Keratinocyte (primary cell): ENCODE data around the gene PABPN1L. TPM values are rescaled to one million over a fixed set of nuclear protein-coding genes. Genes with fewer than 3 reads are reported as not detected.

Experiments used
- DNase-seq: peaks from one replicate; pipeline ENCODE4 v3.0.0-alpha.2; 2011; ENCODE audit warnings: low read depth, missing footprints, low spot score
- FAIRE-seq: peaks from 2 replicates; lab custom pipeline; 2011; peaks lifted over from hg19 to GRCh38; lab: Jason Lieb, UNC
- H2AFZ ChIP-seq: 2 replicates; pipeline ENCODE4 v1.6.0; 2012; ENCODE audit warnings: low read length, control low read depth, inconsistent platforms; ENCODE audit not compliant: control insufficient read depth
- H3K27ac ChIP-seq: 2 replicates; pipeline ENCODE4 v1.5.1; 2011; ENCODE audit warnings: low read length; ENCODE audit not compliant: control insufficient read depth, insufficient read depth
- H3K27me3 ChIP-seq: 3 replicates; pipeline ENCODE4 v1.6.0; 2011; ENCODE audit warnings: low read length; ENCODE audit not compliant: control insufficient read depth, insufficient read depth; ENCODE audit errors: extremely low read depth
- H3K36me3 ChIP-seq, 2 experiments: 2 replicates in 1 of 2; 3 replicates in 1 of 2; pipeline ENCODE4 v1.5.1; 2011; ENCODE audit warnings: low read length in 2 of 2, mild to moderate bottlenecking in 1 of 2; ENCODE audit not compliant: control insufficient read depth in 2 of 2, insufficient read depth in 2 of 2; ENCODE audit errors: extremely low read depth in 1 of 2
- H3K4me1 ChIP-seq: 3 replicates; pipeline ENCODE4 v1.5.1; 2011; ENCODE audit warnings: low read length; ENCODE audit not compliant: control insufficient read depth, insufficient read depth; ENCODE audit errors: extremely low read depth
- H3K4me2 ChIP-seq: 3 replicates; pipeline ENCODE4 v1.6.0; 2011; ENCODE audit warnings: low read depth, low read length; ENCODE audit not compliant: control insufficient read depth, insufficient read depth; ENCODE audit errors: extremely low read depth
- H3K4me3 ChIP-seq, 3 experiments: fragments of 200-600 bp in 1 of 3; sonication (generic) in 1 of 3; 2 replicates in 2 of 3; 3 replicates in 1 of 3; pipeline ENCODE4 v1.5.1; 2011 to 2016; ENCODE audit warnings: low read length in 3 of 3, mild to moderate bottlenecking in 3 of 3, control low read depth in 2 of 3, inconsistent platforms in 1 of 3, low read depth in 1 of 3, mixed read lengths in 1 of 3, mixed run types in 1 of 3, moderate library complexity in 1 of 3; ENCODE audit not compliant: control insufficient read depth in 2 of 3, insufficient read depth in 2 of 3; ENCODE audit errors: extremely low read depth in 1 of 3
- H3K79me2 ChIP-seq: 2 replicates; pipeline ENCODE4 v1.6.0; 2012; ENCODE audit warnings: low read length; ENCODE audit not compliant: control insufficient read depth, insufficient read depth
- H3K9ac ChIP-seq: 3 replicates; pipeline ENCODE4 v1.6.0; 2011; ENCODE audit warnings: low read length; ENCODE audit not compliant: control insufficient read depth, insufficient read depth; ENCODE audit errors: extremely low read depth
- H3K9me1 ChIP-seq: 3 replicates; pipeline ENCODE4 v1.6.0; 2011; ENCODE audit warnings: low read length; ENCODE audit not compliant: control insufficient read depth, insufficient read depth; ENCODE audit errors: extremely low read depth
- H3K9me3 ChIP-seq: 2 replicates; pipeline ENCODE4 v1.5.1; 2012; ENCODE audit warnings: low read depth, low read length; ENCODE audit not compliant: control insufficient read depth
- H4K20me1 ChIP-seq: 3 replicates; pipeline ENCODE4 v1.6.0; 2011; ENCODE audit warnings: low read length; ENCODE audit not compliant: control insufficient read depth, insufficient read depth; ENCODE audit errors: extremely low read depth
- EZH2 ChIP-seq: IDR thresholded peaks from one replicate; pipeline ENCODE4 v1.6.1; 2012; ENCODE audit warnings: inconsistent platforms, mild to moderate bottlenecking, low read length, moderate library complexity
- dilution Hi-C: fragments of 300-500 bp; cut with MboI; formaldehyde crosslinking; loops from one replicate; pipeline ENCODE4 v1.7.0; 2020; ENCODE audit warnings: low sequenced_read_pairs; ENCODE audit not compliant: extremely low pct_ligation_motif_present
- polyA plus RNA-seq, 5 experiments: library from polyadenylated mRNA; depleted of rRNA in 3 of 5; stranded (reverse) in 3 of 5; stranded (forward) in 1 of 5; unstranded in 1 of 5; fragments of >200 nt; gene quantifications; 1 replicate in 1 of 5; 2 replicates in 3 of 5; 3 replicates in 1 of 5; pipeline versions ENCODE4 v1.2.1 to v1.2.3, GENCODE V29; 2011 to 2012; ENCODE audit warnings: missing spikeins in 2 of 5, low read depth in 1 of 5, low replicate concordance in 1 of 5
- TF ChIP-seq, protein P1 (sequence below), 3 experiments: IDR thresholded peaks in 1 of 3; conservative IDR thresholded peaks in 1 of 3; optimal IDR thresholded peaks in 1 of 3; 2 replicates in 2 of 3; 3 replicates in 1 of 3; pipeline versions ENCODE3 to v1.5.1; 2011; ENCODE audit warnings: low read length in 3 of 3, mild to moderate bottlenecking in 3 of 3, moderate library complexity in 2 of 3, control low read depth in 1 of 3, inconsistent platforms in 1 of 3; ENCODE audit not compliant: insufficient read depth in 2 of 3; ENCODE audit errors: extremely low read depth in 1 of 3

Gene PABPN1L
- polyA plus RNA-seq, 1 donor (not counting 4 experiments of a cell fraction or from before 2014, with no cell fraction given) = not detected

DNA sequence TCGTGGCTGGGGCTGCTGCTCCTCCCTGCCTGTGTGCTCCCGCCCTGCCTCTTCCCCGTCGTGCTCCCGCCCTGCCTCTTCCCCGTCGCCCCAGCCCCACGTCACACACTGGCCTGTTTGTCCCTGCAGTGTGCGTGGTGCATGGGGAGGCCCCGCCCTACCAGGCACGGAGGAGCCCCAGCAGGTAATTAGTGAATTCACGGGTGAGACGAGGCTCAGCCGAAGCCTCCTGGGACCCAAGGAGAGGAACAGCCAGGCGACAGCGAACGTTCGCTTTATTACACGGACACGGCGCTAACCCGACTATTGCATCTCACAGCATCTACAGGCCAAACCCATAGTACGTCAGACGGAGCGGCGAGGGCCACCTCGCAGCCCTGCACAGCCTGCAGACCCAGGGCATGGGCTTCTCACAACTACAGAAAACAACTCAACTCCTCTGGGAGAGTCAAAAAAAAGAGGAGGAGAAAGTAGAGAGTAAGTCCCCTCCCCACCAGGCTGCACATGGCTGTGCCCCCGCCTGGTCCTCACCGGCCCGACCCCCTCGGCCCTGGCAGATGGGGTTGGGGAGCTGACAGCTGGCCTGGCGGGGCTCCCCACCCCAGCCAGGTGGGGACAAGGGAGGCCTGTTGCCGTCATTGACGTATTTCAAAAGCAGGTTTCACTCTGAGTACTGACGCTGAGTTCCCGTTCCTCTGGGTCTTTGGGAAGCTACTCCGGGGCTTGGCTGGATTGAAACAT, 4.3 kb upstream of the PABPN1L start:
- Histone ChIP-seq H3K36me3 (no peaks in the 10 kb centered on the region), H3K4me1 (no peaks in the 10 kb centered on the region), H3K9me3 (no peaks in the 10 kb centered on the region), H3K4me3 (no peak overlapping the region), H3K9me1 (no peaks in the 10 kb centered on the region), H3K27me3 (peaks cover 43% of the 10 kb centered on the region), H4K20me1 (no peaks in the 10 kb centered on the region), H2AFZ (no peak overlapping the region), H3K4me2 (no peak overlapping the region), H3K27ac (no peak overlapping the region), H3K9ac (no peak overlapping the region), H3K79me2 (no peaks in the 10 kb centered on the region)
- FAIRE-seq = no peak
- dilution Hi-C loops = no loop called here
- TF ChIP-seq, protein P1, sequence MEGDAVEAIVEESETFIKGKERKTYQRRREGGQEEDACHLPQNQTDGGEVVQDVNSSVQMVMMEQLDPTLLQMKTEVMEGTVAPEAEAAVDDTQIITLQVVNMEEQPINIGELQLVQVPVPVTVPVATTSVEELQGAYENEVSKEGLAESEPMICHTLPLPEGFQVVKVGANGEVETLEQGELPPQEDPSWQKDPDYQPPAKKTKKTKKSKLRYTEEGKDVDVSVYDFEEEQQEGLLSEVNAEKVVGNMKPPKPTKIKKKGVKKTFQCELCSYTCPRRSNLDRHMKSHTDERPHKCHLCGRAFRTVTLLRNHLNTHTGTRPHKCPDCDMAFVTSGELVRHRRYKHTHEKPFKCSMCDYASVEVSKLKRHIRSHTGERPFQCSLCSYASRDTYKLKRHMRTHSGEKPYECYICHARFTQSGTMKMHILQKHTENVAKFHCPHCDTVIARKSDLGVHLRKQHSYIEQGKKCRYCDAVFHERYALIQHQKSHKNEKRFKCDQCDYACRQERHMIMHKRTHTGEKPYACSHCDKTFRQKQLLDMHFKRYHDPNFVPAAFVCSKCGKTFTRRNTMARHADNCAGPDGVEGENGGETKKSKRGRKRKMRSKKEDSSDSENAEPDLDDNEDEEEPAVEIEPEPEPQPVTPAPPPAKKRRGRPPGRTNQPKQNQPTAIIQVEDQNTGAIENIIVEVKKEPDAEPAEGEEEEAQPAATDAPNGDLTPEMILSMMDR (optimal IDR thresholded peaks at IDR 0.05 in 1 of 3, IDR thresholded peaks at IDR 0.05 in 1 of 3, conservative IDR thresholded peaks at IDR 0.05 in 1 of 3; ENCODE audit: extremely low read depth in 1 of 3, insufficient read depth in 2 of 3, low read length in 3 of 3) = no peak
- no peak for TF ChIP-seq EZH2
- DNase-seq = no peak

DNA sequence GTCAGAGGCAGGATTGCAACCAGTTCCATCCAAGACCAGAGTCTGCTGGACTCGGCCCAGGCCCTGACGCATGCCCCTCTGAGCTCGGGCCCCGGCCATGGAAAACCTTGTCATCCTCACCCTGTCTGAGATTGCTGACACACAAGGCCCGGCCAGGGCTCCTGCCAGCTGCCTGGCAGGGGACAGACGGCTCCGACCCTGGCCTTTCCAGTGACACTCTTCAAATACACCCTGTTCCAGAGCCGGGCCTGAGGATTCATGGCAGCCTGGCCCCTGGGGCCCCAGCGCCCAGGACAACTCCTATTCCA, 3.2 kb upstream of the PABPN1L start:
- Histone ChIP-seq H3K9me1 (no peaks in the 10 kb centered on the region), H4K20me1 (no peaks in the 10 kb centered on the region), H3K4me2 (no peak overlapping the region), H2AFZ (no peak overlapping the region), H3K79me2 (no peaks in the 10 kb centered on the region), H3K36me3 (no peaks in the 10 kb centered on the region), H3K9ac (no peak overlapping the region), H3K4me3 (no peak overlapping the region), H3K27me3 (peaks cover 43% of the 10 kb centered on the region), H3K4me1 (no peaks in the 10 kb centered on the region), H3K27ac (no peak overlapping the region), H3K9me3 (no peaks in the 10 kb centered on the region)
- DNase-seq (no peak), FAIRE-seq (no peak)
- TF ChIP-seq EZH2 = no peak
- TF ChIP-seq, protein P1 (optimal IDR thresholded peaks at IDR 0.05 in 1 of 3, IDR thresholded peaks at IDR 0.05 in 1 of 3, conservative IDR thresholded peaks at IDR 0.05 in 1 of 3; ENCODE audit: extremely low read depth in 1 of 3, insufficient read depth in 2 of 3, low read length in 3 of 3) = no peak
- dilution Hi-C loops = no loop called here
